Measurements from ENCODE around the gene ASAP2.

Gene ASAP2

DNA sequence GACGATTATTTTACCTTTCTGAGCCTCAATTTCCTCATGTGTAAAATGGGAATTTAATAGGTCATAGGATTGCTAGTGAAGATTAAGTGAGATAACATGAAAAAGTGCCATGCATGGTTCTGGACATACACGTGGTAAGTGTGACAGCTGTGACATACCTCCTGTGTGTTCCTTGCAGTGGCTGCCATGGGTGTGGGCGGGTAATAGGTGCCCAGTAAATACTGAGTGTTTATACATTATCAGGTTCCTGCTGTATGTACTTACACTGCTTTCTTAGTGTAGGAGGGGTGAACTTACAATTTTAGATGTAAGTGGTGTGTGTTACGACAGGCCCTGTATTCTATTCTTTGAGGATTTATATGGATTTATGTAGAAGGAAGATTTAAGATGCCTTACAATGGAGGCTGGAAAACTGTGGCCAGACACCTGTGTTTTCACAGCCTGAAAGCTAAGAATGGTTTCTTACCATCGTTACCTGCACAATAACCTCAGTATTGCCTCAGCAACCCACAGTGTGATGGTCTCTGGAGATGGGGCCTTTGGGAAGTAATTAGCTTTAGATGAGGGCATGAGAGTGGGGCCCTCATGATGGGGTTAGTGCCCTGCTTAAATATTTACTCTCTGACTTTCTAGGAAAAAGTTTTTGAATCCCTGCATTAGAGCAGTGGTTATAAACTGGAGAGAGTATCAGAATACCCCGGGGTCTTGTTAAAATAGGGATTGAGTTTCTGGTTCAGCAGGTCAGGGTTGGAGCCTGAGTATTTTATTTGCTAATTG, 78.1 kb downstream of the ASAP2 start:
- Histone ChIP-seq H3K4me1 (ENCODE audit: control insufficient read depth, insufficient read depth, low read length) (peaks cover 75% of the 10 kb centered on the region), H3K9me3 (replicated peaks; ENCODE audit: low read length) (no peaks in the 10 kb centered on the region), H3K36me3 (ENCODE audit: insufficient read depth, low read length) (peaks cover 58% of the 10 kb centered on the region), H3K27me3 (ENCODE audit: control insufficient read depth, insufficient read depth, low read length) (no peaks in the 10 kb centered on the region), H3K4me3 (ENCODE audit: low read length) (no peak overlapping the region), H3K4me2 (ENCODE audit: low read length) (no peak overlapping the region), H3K9ac (ENCODE audit: low read depth, low read length) (peak overlapping the region; percentile 81)

DNA sequence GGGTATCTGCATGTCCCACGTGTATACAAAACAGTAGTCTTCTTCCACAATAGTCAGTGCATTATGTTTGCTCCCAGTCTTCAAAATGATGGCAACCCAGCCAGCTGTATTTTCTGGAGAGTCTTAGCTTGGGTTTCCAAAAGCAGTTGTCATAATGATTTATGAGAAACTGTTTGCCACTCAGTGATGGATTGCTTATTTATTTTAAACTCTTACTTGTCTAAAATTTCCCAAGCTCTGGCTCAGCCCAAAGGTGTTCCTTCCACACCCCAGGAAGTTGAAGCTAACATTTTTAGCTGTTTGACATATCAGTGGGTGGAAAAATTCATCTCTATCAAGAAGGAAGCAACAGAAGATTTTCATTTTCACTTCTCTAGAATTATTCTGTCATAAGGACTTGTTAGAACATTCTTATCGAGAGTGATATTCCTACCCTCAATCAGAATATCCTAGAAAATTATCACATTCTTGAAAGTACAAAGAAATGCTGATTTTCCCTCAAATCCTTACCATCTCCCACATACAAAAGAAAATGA, 78.8 kb downstream of the ASAP2 start:
- H3K4me2 ChIP-seq (ENCODE audit: low read length) = no peak overlapping the region
- peak overlapping the region; percentile 81 for H3K9ac ChIP-seq (ENCODE audit: low read depth, low read length)
- H3K9me3 ChIP-seq (replicated peaks; ENCODE audit: low read length) = no peaks in the 10 kb centered on the region
- H3K36me3 ChIP-seq (ENCODE audit: insufficient read depth, low read length) = peaks cover 54% of the 10 kb centered on the region
- H3K4me1 ChIP-seq (ENCODE audit: control insufficient read depth, insufficient read depth, low read length) = peaks cover 77% of the 10 kb centered on the region
- H3K27me3 ChIP-seq (ENCODE audit: control insufficient read depth, insufficient read depth, low read length) = no peaks in the 10 kb centered on the region
- no peak overlapping the region for H3K4me3 ChIP-seq (ENCODE audit: low read length)

DNA sequence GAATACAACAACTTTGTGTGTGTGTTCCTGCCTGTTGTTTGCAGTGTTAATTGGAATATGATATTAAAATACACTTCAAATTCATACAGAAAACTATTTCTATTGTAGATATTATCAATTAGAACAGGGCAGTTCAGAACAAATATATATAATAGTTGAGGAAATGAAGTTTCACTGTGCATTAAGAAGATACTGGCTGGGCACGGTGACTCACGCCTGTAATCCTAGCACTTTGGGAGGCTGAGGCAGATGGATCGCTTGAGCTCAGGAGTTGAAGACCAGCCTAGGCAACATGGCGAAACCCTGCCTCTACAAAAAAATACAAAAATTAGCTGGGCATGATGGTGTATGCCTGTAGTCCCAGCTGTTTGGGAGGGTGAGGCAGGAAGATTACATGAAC, 79.3 kb downstream of the ASAP2 start:
- Histone ChIP-seq H3K9ac (ENCODE audit: low read depth, low read length) (peak overlapping the region; percentile 81), H3K9me3 (replicated peaks; ENCODE audit: low read length) (no peaks in the 10 kb centered on the region), H3K36me3 (ENCODE audit: insufficient read depth, low read length) (peaks cover 53% of the 10 kb centered on the region), H3K4me1 (ENCODE audit: control insufficient read depth, insufficient read depth, low read length) (peaks cover 81% of the 10 kb centered on the region), H3K4me2 (ENCODE audit: low read length) (no peak overlapping the region), H3K4me3 (ENCODE audit: low read length) (no peak overlapping the region), H3K27me3 (ENCODE audit: control insufficient read depth, insufficient read depth, low read length) (no peaks in the 10 kb centered on the region)

- H3K4me1 ChIP-seq (ENCODE audit: control insufficient read depth, insufficient read depth, low read length) = peaks cover 85% of the 10 kb centered on the region
- peak overlapping the region; percentile 81 for H3K9ac ChIP-seq (ENCODE audit: low read depth, low read length)
- H3K36me3 ChIP-seq (ENCODE audit: insufficient read depth, low read length) = peaks cover 45% of the 10 kb centered on the region
- H3K27me3 ChIP-seq (ENCODE audit: control insufficient read depth, insufficient read depth, low read length) = no peaks in the 10 kb centered on the region
- H3K9me3 ChIP-seq (replicated peaks; ENCODE audit: low read length) = no peaks in the 10 kb centered on the region
- H3K4me3 ChIP-seq (ENCODE audit: low read length) = peak overlapping the region; percentile 27
- peak overlapping the region; percentile 49 for H3K4me2 ChIP-seq (ENCODE audit: low read length)
Observed at GRCh38 chr2:9286554-9287399, 80.2 kb downstream of the ASAP2 start.

- peak overlapping the region; percentile 72 for H3K4me2 ChIP-seq (ENCODE audit: low read length)
- no peaks in the 10 kb centered on the region for H3K9me3 ChIP-seq (replicated peaks; ENCODE audit: low read length)
- peaks cover 81% of the 10 kb centered on the region for H3K4me1 ChIP-seq (ENCODE audit: control insufficient read depth, insufficient read depth, low read length)
- H3K27me3 ChIP-seq (ENCODE audit: control insufficient read depth, insufficient read depth, low read length) = no peaks in the 10 kb centered on the region
- peak overlapping the region; percentile 46 for H3K4me3 ChIP-seq (ENCODE audit: low read length)
- H3K9ac ChIP-seq (ENCODE audit: low read depth, low read length) = peak overlapping the region; percentile 82
- H3K36me3 ChIP-seq (ENCODE audit: insufficient read depth, low read length) = peaks cover 42% of the 10 kb centered on the region
Observed at GRCh38 chr2:9287400-9288045, 80.9 kb downstream of the ASAP2 start.

GRCh38 chr2:9288233-9288632, 81.6 kb downstream of the ASAP2 start:
- H3K4me2 ChIP-seq (ENCODE audit: low read length) = peak overlapping the region; percentile 72
- peaks cover 76% of the 10 kb centered on the region for H3K4me1 ChIP-seq (ENCODE audit: control insufficient read depth, insufficient read depth, low read length)
- H3K4me3 ChIP-seq (ENCODE audit: low read length) = peak overlapping the region; percentile 46
- H3K9ac ChIP-seq (ENCODE audit: low read depth, low read length) = peak overlapping the region; percentile 82
- H3K27me3 ChIP-seq (ENCODE audit: control insufficient read depth, insufficient read depth, low read length) = no peaks in the 10 kb centered on the region
- H3K36me3 ChIP-seq (ENCODE audit: insufficient read depth, low read length) = peaks cover 40% of the 10 kb centered on the region
- no peaks in the 10 kb centered on the region for H3K9me3 ChIP-seq (replicated peaks; ENCODE audit: low read length)

GRCh38 chr2:9288681-9289338, 82.2 kb downstream of the ASAP2 start:
- Histone ChIP-seq H3K4me3 (ENCODE audit: low read length) (peak overlapping the region; percentile 46), H3K27me3 (ENCODE audit: control insufficient read depth, insufficient read depth, low read length) (no peaks in the 10 kb centered on the region), H3K9ac (ENCODE audit: low read depth, low read length) (peak overlapping the region; percentile 82), H3K4me1 (ENCODE audit: control insufficient read depth, insufficient read depth, low read length) (peaks cover 73% of the 10 kb centered on the region), H3K4me2 (ENCODE audit: low read length) (peak overlapping the region; percentile 72), H3K36me3 (ENCODE audit: insufficient read depth, low read length) (peaks cover 35% of the 10 kb centered on the region), H3K9me3 (replicated peaks; ENCODE audit: low read length) (no peaks in the 10 kb centered on the region)

DNA sequence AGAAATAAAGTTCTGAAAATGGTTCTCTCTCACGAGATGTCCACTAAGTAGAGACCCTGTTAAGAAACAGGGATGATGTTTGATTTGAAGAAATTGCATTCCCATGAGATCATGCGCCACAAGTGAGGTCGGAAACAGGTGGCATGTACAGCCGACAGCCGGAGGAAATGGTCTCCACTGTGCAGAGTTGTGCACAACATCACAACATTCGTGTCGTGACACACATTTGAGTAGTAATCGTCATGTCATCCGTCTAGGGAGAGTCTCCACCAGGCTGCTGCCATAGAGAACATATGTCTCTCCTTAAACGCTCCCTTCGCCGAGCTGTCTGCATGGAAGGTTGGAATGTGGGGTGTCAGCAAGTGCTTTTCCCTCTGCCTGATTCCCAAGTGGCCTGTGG, 84.7 kb downstream of the ASAP2 start:
- Histone ChIP-seq H3K4me1 (ENCODE audit: control insufficient read depth, insufficient read depth, low read length) (peaks cover 54% of the 10 kb centered on the region), H3K4me3 (ENCODE audit: low read length) (no peak overlapping the region), H3K9ac (ENCODE audit: low read depth, low read length) (peak overlapping the region; percentile 57), H3K27me3 (ENCODE audit: control insufficient read depth, insufficient read depth, low read length) (no peaks in the 10 kb centered on the region), H3K36me3 (ENCODE audit: insufficient read depth, low read length) (peaks cover 24% of the 10 kb centered on the region), H3K9me3 (replicated peaks; ENCODE audit: low read length) (no peaks in the 10 kb centered on the region), H3K4me2 (ENCODE audit: low read length) (no peak overlapping the region)

GRCh38 chr2:9291866-9292265, 85.3 kb downstream of the ASAP2 start:
- Histone ChIP-seq H3K27me3 (ENCODE audit: control insufficient read depth, insufficient read depth, low read length) (no peaks in the 10 kb centered on the region), H3K4me2 (ENCODE audit: low read length) (no peak overlapping the region), H3K9me3 (replicated peaks; ENCODE audit: low read length) (no peaks in the 10 kb centered on the region), H3K4me1 (ENCODE audit: control insufficient read depth, insufficient read depth, low read length) (peaks cover 48% of the 10 kb centered on the region), H3K36me3 (ENCODE audit: insufficient read depth, low read length) (peaks cover 28% of the 10 kb centered on the region), H3K4me3 (ENCODE audit: low read length) (no peak overlapping the region), H3K9ac (ENCODE audit: low read depth, low read length) (peak overlapping the region; percentile 31)

GRCh38 chr2:9292426-9292825, 85.8 kb downstream of the ASAP2 start:
- Histone ChIP-seq H3K9ac (ENCODE audit: low read depth, low read length) (no peak overlapping the region), H3K36me3 (ENCODE audit: insufficient read depth, low read length) (peaks cover 27% of the 10 kb centered on the region), H3K4me2 (ENCODE audit: low read length) (no peak overlapping the region), H3K9me3 (replicated peaks; ENCODE audit: low read length) (no peaks in the 10 kb centered on the region), H3K27me3 (ENCODE audit: control insufficient read depth, insufficient read depth, low read length) (no peaks in the 10 kb centered on the region), H3K4me3 (ENCODE audit: low read length) (no peak overlapping the region), H3K4me1 (ENCODE audit: control insufficient read depth, insufficient read depth, low read length) (peaks cover 43% of the 10 kb centered on the region)

DNA sequence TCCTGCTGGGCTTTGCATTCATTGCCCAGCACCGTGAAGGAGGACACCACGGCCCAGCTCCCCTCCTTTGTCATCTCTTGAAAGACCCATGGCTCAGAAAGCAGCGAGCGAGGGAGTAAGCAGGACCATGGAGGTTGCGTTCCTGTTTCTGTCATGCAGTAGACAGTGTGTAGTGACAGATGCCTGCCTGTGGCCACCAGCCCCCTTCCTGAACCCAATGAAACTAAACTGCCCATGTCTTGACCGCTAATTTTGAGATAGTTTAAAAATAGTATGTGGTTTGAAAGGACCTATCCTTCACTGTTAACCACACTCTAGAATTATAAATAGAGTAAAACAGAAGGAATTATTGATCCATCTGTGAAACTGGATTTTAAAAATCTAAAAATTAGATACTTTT, 88.2 kb downstream of the ASAP2 start:
- no peak overlapping the region for H3K4me2 ChIP-seq (ENCODE audit: low read length)
- no peaks in the 10 kb centered on the region for H3K9me3 ChIP-seq (replicated peaks; ENCODE audit: low read length)
- no peak overlapping the region for H3K4me3 ChIP-seq (ENCODE audit: low read length)
- no peak overlapping the region for H3K9ac ChIP-seq (ENCODE audit: low read depth, low read length)
- no peaks in the 10 kb centered on the region for H3K27me3 ChIP-seq (ENCODE audit: control insufficient read depth, insufficient read depth, low read length)
- peaks cover 45% of the 10 kb centered on the region for H3K36me3 ChIP-seq (ENCODE audit: insufficient read depth, low read length)
- peaks cover 22% of the 10 kb centered on the region for H3K4me1 ChIP-seq (ENCODE audit: control insufficient read depth, insufficient read depth, low read length)

Measured in skeletal muscle satellite cell (primary cell).